ENCODE results near the gene PDE5A.
"Not testable (repeated sequence)": the region's sequence is repeated elsewhere in the genome, so short reads cannot be mapped to it uniquely, and the experiment has no call there.

The PDE5A gene

GRCh38 chr4:119628281-119629141, at the start of gene PDE5A:
Gene PDE5A, minus strand, starts transcription at chr4:119628804. Its CDS starts 133 bp downstream, at chr4:119628671.
- peak; percentile 90 for ATAC-seq
- peak; percentile 85 for DNase-seq

- ATAC-seq (no peak), DNase-seq (no peak)
Measured at GRCh38 chr4:119676101-119676500, 47.5 kb upstream of the PDE5A start.

GRCh38 chr4:119675391-119675790, 46.8 kb upstream of the PDE5A start:
- DNase-seq (no peak), ATAC-seq (no peak)

GRCh38 chr4:119672938-119673337, 44.3 kb upstream of the PDE5A start:
- ATAC-seq: no peak
- no peak for DNase-seq

- no peak for ATAC-seq
- DNase-seq: no peak
Measured at GRCh38 chr4:119672086-119672485, 43.5 kb upstream of the PDE5A start.

GRCh38 chr4:119671205-119671604, 42.6 kb upstream of the PDE5A start:
- ATAC-seq (no peak), DNase-seq (no peak)

GRCh38 chr4:119667802-119668201, 39.2 kb upstream of the PDE5A start:
- ATAC-seq (no peak), DNase-seq (no peak)

GRCh38 chr4:119666653-119667091, 38.1 kb upstream of the PDE5A start:
- DNase-seq: no peak

GRCh38 chr4:119665752-119666151, 37.1 kb upstream of the PDE5A start:
- no peak for ATAC-seq

More at GRCh38 chr4:119666653-119667091, 38.1 kb upstream of the PDE5A start:
- ATAC-seq: no peak

GRCh38 chr4:119664168-119664907, 35.7 kb upstream of the PDE5A start:
- ATAC-seq: no peak

More at GRCh38 chr4:119665752-119666151, 37.1 kb upstream of the PDE5A start:
- DNase-seq: no peak

GRCh38 chr4:119663160-119663788, 34.7 kb upstream of the PDE5A start:
- DNase-seq: no peak
- ATAC-seq: no peak

More at GRCh38 chr4:119664168-119664907, 35.7 kb upstream of the PDE5A start:
- no peak for DNase-seq

GRCh38 chr4:119662612-119663011, 34.0 kb upstream of the PDE5A start:
- DNase-seq, ATAC-seq: not testable (repeated sequence)

GRCh38 chr4:119661231-119661630, 32.6 kb upstream of the PDE5A start:
- no peak for ATAC-seq
- no peak for DNase-seq

- DNase-seq (no peak), ATAC-seq (no peak)
Measured at GRCh38 chr4:119659576-119659975, 31.0 kb upstream of the PDE5A start.

- no peak for ATAC-seq
- DNase-seq: no peak
Measured at GRCh38 chr4:119657111-119657611, 28.6 kb upstream of the PDE5A start.

GRCh38 chr4:119656342-119656741, 27.7 kb upstream of the PDE5A start:
- DNase-seq (no peak), ATAC-seq (no peak)

- ATAC-seq (no peak), DNase-seq (no peak)
Measured at GRCh38 chr4:119655111-119655837, 26.7 kb upstream of the PDE5A start.

- DNase-seq: no peak
- ATAC-seq: no peak
Measured at GRCh38 chr4:119653990-119654389, 25.4 kb upstream of the PDE5A start.

GRCh38 chr4:119652998-119653397, 24.4 kb upstream of the PDE5A start:
- no peak for DNase-seq
- no peak for ATAC-seq

- ATAC-seq (no peak), DNase-seq (no peak)
Measured at GRCh38 chr4:119648398-119648797, 19.8 kb upstream of the PDE5A start.

- no peak for ATAC-seq
Measured at GRCh38 chr4:119647558-119647957, 19.0 kb upstream of the PDE5A start.

More at GRCh38 chr4:119647558-119647957, 19.0 kb upstream of the PDE5A start:
- DNase-seq: no peak
